SK-N-SH (cell line): ENCODE results near the gene GABRG3. TPM values are rescaled to one million over a fixed set of nuclear protein-coding genes. Genes with fewer than 3 reads are reported as not detected.

Source experiments
- CTCF ChIA-PET: fragments of 300-600, 350-600 bp; formaldehyde crosslinking; extraction: SDS; loops from one replicate; lab custom pipeline; 2021; lab: Yijun Ruan, JAX
- POLR2A ChIA-PET: fragments of 350-600 bp; sonication (Branson Sonifier 250); formaldehyde crosslinking; extraction: SDS; loops from one replicate; lab custom pipeline; 2020; ENCODE audit warnings: antibody characterized with exemption, inconsistent platforms; lab: Yijun Ruan, JAX
- DNase-seq: peaks from one replicate; pipeline ENCODE4 v3.0.0; 2012
- H2AFZ ChIP-seq: fragments of 200-600 bp; sonication (generic); 2 replicates; pipeline ENCODE4 v1.8.1; 2016; ENCODE audit warnings: antibody characterized with exemption, mild to moderate bottlenecking, low read depth
- H3F3A ChIP-seq: fragments of 200-600 bp; sonication (generic); replicated peaks from 2 replicates; pipeline ENCODE3; 2016; ENCODE audit warnings: antibody characterized with exemption, mild to moderate bottlenecking; ENCODE audit not compliant: insufficient read depth
- H3K27ac ChIP-seq, 2 experiments: fragments of 200-500 bp in 1 of 2; fragments of 200-600 bp in 1 of 2; sonication (Bioruptor generic) in 1 of 2; sonication (generic), shearing (Covaris generic) in 1 of 2; 2 replicates each; pipeline versions ENCODE4 v1.5.1 to v1.6.1; 2014 to 2016; ENCODE audit warnings: low read depth in 2 of 2, inconsistent platforms in 1 of 2, low read length in 1 of 2, mild to moderate bottlenecking in 1 of 2, mixed read lengths in 1 of 2
- H3K27me3 ChIP-seq: fragments of 200-600 bp; sonication (generic), shearing (Covaris generic); 2 replicates; pipeline ENCODE4 v1.6.1; 2016; ENCODE audit warnings: mixed run types; ENCODE audit not compliant: insufficient read depth
- H3K36me3 ChIP-seq, 2 experiments: fragments of 200-500 bp in 1 of 2; fragments of 200-600 bp in 1 of 2; sonication (Bioruptor generic) in 1 of 2; sonication (generic) in 1 of 2; replicated peaks in 1 of 2; 2 replicates each; pipeline versions ENCODE3 to v1.5.1; 2014 to 2016; ENCODE audit warnings: low read length in 1 of 2, mild to moderate bottlenecking in 1 of 2; ENCODE audit not compliant: insufficient read depth in 2 of 2, control insufficient read depth in 1 of 2
- H3K4me1 ChIP-seq, 2 experiments: fragments of 200-500 bp in 1 of 2; fragments of 200-600 bp in 1 of 2; sonication (Bioruptor generic) in 1 of 2; sonication (generic), shearing (Covaris generic) in 1 of 2; 2 replicates each; pipeline versions ENCODE4 v1.5.1 to v1.6.1; 2014 to 2016; ENCODE audit warnings: low read depth in 1 of 2, low read length in 1 of 2, mixed run types in 1 of 2; ENCODE audit not compliant: insufficient read depth in 2 of 2, control insufficient read depth in 1 of 2
- H3K4me2 ChIP-seq: fragments of 200-600 bp; sonication (generic), shearing (Covaris generic); 2 replicates; pipeline ENCODE4 v1.6.1; 2017; ENCODE audit warnings: mixed run types
- H3K4me3 ChIP-seq, 2 experiments: fragments of 200-500 bp in 1 of 2; fragments of 200-600 bp in 1 of 2; sonication (Bioruptor generic) in 1 of 2; sonication (generic), shearing (Covaris generic) in 1 of 2; 2 replicates each; pipeline versions ENCODE4 v1.5.1 to v1.8.1; 2014 to 2016; ENCODE audit warnings: low read depth in 2 of 2, inconsistent platforms in 1 of 2, low read length in 1 of 2, mild to moderate bottlenecking in 1 of 2, mixed read lengths in 1 of 2, moderate library complexity in 1 of 2
- H3K79me2 ChIP-seq: fragments of 200-600 bp; sonication (generic); 2 replicates; pipeline ENCODE4 v1.8.1; 2017; ENCODE audit warnings: mild to moderate bottlenecking; ENCODE audit not compliant: insufficient read depth
- H3K9ac ChIP-seq: fragments of 200-600 bp; sonication (generic); 2 replicates; pipeline ENCODE4 v1.6.1; 2017; ENCODE audit warnings: mixed run types
- H3K9me2 ChIP-seq: fragments of 200-600 bp; sonication (generic); 2 replicates; pipeline ENCODE4 v1.6.1; 2017; ENCODE audit warnings: mixed run types
- H3K9me3 ChIP-seq: fragments of 200-600 bp; sonication (generic); 2 replicates; pipeline ENCODE4 v1.6.1; 2017; ENCODE audit warnings: mixed run types, mild to moderate bottlenecking, moderate library complexity
- H4K20me1 ChIP-seq: fragments of 200-600 bp; sonication (generic); 2 replicates; pipeline ENCODE4 v1.6.1; 2017; ENCODE audit warnings: mild to moderate bottlenecking, mixed run types; ENCODE audit not compliant: insufficient read depth
- CTCF ChIP-seq: fragments of 200-600 bp; sonication (generic); IDR thresholded peaks from 2 replicates; pipeline ENCODE4 v1.6.1; 2017; ENCODE audit warnings: antibody characterized with exemption, mild to moderate bottlenecking, moderate library complexity
- ELF1 ChIP-seq: IDR thresholded peaks from 2 replicates; pipeline ENCODE4 v1.4.0; 2012
- EP300 ChIP-seq, 2 experiments: IDR thresholded peaks; 2 replicates each; pipeline versions ENCODE4 v1.4.0 to v1.6.1; 2012; ENCODE audit warnings: borderline replicate concordance in 1 of 2, low read depth in 1 of 2, low read length in 1 of 2
- FOSL2 ChIP-seq: IDR thresholded peaks from 2 replicates; pipeline ENCODE4 v1.4.0; 2012; ENCODE audit warnings: low read depth, mild to moderate bottlenecking, moderate library complexity, borderline replicate concordance
- GATA2 ChIP-seq: sonication (generic); formaldehyde crosslinking; IDR thresholded peaks from 2 replicates; pipeline ENCODE4 v1.5.0; 2020; ENCODE audit warnings: mild to moderate bottlenecking, missing genetic modification reagents
- MXI1 ChIP-seq: IDR thresholded peaks from 2 replicates; pipeline ENCODE4 v1.6.1; 2012; ENCODE audit warnings: mild to moderate bottlenecking, low read depth, low read length, improper control_type of control experiment
- NRF1 ChIP-seq: IDR thresholded peaks from 2 replicates; pipeline ENCODE4 v1.6.1; 2012; ENCODE audit warnings: low read depth, mild to moderate bottlenecking, low read length
- POLR2AphosphoS5 ChIP-seq: IDR thresholded peaks from 2 replicates; pipeline ENCODE4 v1.6.1; 2012; ENCODE audit warnings: low read depth, low read length
- RAD21 ChIP-seq: IDR thresholded peaks from 2 replicates; pipeline ENCODE4 v1.6.1; 2012; ENCODE audit warnings: mild to moderate bottlenecking, low read length
- RCOR1 ChIP-seq: fragments of 150-350 bp; IDR thresholded peaks from 2 replicates; pipeline ENCODE4 v1.6.1; 2017; ENCODE audit warnings: antibody characterized with exemption, low read length
- RXRA ChIP-seq: IDR thresholded peaks from 2 replicates; pipeline ENCODE4 v1.4.0; 2012; ENCODE audit warnings: low read depth, mild to moderate bottlenecking, borderline replicate concordance
- SIN3A ChIP-seq: IDR thresholded peaks from 2 replicates; pipeline ENCODE4 v1.6.1; 2012; ENCODE audit warnings: low read depth, mild to moderate bottlenecking, low read length, moderate library complexity, borderline replicate concordance
- SMC3 ChIP-seq: IDR thresholded peaks from 2 replicates; pipeline ENCODE4 v1.6.1; 2012; ENCODE audit warnings: low read depth, low read length, improper control_type of control experiment
- TCF12 ChIP-seq: IDR thresholded peaks from 2 replicates; pipeline ENCODE4 v1.4.0; 2012
- TEAD4 ChIP-seq: IDR thresholded peaks from 2 replicates; pipeline ENCODE4 v1.4.0; 2012; ENCODE audit warnings: mild to moderate bottlenecking, borderline replicate concordance; ENCODE audit not compliant: insufficient read depth
- WGBS: methylation state at CpG from one replicate; pipeline ENCODE4 v1.1.6; 2017; ENCODE audit warnings: low lambda C conversion rate; 5-methylcytosine and 5-hydroxymethylcytosine counted together
- polyA plus RNA-seq, 3 experiments: library from polyadenylated mRNA; depleted of rRNA; stranded (reverse); fragments of >200 nt; gene quantifications; 2 replicates each; pipeline ENCODE4 v1.2.3, GENCODE V29; 2012
- TF ChIP-seq, protein P1 (sequence below): IDR thresholded peaks from 2 replicates; pipeline ENCODE4 v1.4.0; 2012; ENCODE audit warnings: low read depth, borderline replicate concordance
- TF ChIP-seq, protein P2 (sequence below): IDR thresholded peaks from 2 replicates; pipeline ENCODE4 v1.4.0; 2012; ENCODE audit warnings: low read depth
- TF ChIP-seq, protein P3 (sequence below): fragments of 150-350 bp; IDR thresholded peaks from 2 replicates; pipeline ENCODE4 v1.6.1; 2017; ENCODE audit warnings: antibody characterized with exemption, low read length, low read depth, borderline replicate concordance
- TF ChIP-seq, protein P4 (sequence below): fragments of 150-350 bp; IDR thresholded peaks from 2 replicates; pipeline ENCODE4 v1.6.1; 2016; ENCODE audit warnings: mild to moderate bottlenecking, low read depth, low read length

The GABRG3 gene
- polyA plus RNA-seq, 1 of the 3 experiments (the other 2 are of a cell fraction): not detected

DNA sequence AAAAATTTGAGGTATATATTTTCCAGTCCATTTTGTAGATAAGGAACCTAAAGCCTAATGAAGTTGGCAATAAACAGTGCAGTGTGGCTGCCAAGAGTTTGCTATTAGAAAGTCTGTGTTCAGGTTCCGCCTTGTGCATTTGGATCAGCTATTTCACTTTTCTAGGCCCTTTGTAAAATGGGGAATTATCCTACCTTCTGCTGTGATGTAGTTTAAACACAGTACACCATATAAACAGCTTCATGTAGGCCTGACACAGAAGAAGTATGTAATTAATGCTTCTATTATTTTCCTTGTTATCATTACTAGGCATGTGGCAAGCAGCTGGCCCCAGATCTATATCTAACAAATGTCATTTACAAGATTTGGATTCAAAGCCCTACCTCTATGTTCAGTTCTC is 456.3 kb downstream of the GABRG3 start:
- H3K9me3 ChIP-seq: no peaks in the 10 kb centered on the region
- DNase-seq: peak; percentile 25
- H2AFZ ChIP-seq: no peak overlapping the region
- TF ChIP-seq TCF12 (0 out of 2 replicates have a peak, but pooled peaks have one; percentile 18), EP300 (IDR thresholded peaks at IDR 0.05; ENCODE audit: borderline replicate concordance in 1 of 2, low read depth in 1 of 2, low read length in 1 of 2) (peak in 1 of 2 experiments; percentile 38; a peak in 1 of 4 replicates), SIN3A (no peak), GATA2 (peak; percentile 75), RCOR1 (peak; percentile 85; the same call in 1 of the 2 replicates)
- TF ChIP-seq, all 33 proteins: peak for 4
- Histone ChIP-seq H3K27me3 (no peaks in the 10 kb centered on the region), H3K27ac (peak overlapping the region in 1 of 2 experiments; percentile 69; a peak in 1 of 4 replicates), H3K79me2 (no peaks in the 10 kb centered on the region), H3K4me3 (no peak overlapping the region), H3K9ac (no peak overlapping the region), H3K36me3 (no peaks in the 10 kb centered on the region), H4K20me1 (no peaks in the 10 kb centered on the region), H3F3A (no peaks in the 10 kb centered on the region), H3K4me1 (peaks cover 0 to 6% of the 10 kb centered on the region in 2 experiments; a peak in 2 of 4 replicates), H3K9me2 (no peaks in the 10 kb centered on the region), H3K4me2 (no peak overlapping the region)
- ChIA-PET CTCF (interaction anchor here (0.9 to 1.6 kb wide), 3 partner anchors 15 to 411 kb away, joined by 3 to 5 read pairs (median 3); no protein-coding TSS in a partner anchor), POLR2A (no interaction called here)
- 26% methylated on average over 1 of the region's 1 CpG for WGBS

DNA sequence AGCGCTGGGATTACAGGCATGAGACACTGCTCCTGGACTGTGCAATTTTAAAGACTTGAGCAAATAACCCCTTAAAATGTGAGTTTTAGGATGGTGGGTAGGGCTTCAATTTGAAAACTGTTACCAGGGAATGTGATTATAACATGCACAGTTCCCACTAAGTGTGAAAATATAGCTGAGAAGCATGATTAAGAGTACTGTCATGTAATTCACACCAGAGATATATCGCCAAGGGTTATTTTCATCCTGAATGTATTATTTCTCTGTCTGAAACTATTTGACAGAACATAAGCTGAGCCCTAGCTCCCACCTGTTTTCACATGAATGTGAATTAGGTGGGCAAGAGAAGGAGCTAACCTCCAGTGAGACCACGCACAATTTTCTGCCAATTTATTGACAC is 457.2 kb downstream of the GABRG3 start:
- Histone ChIP-seq H3K9me2 (no peaks in the 10 kb centered on the region), H3F3A (no peaks in the 10 kb centered on the region), H2AFZ (no peak overlapping the region), H3K4me1 (peaks cover 0 to 6% of the 10 kb centered on the region in 2 experiments; a peak in 2 of 4 replicates), H3K36me3 (no peaks in the 10 kb centered on the region), H3K79me2 (no peaks in the 10 kb centered on the region), H3K27me3 (no peaks in the 10 kb centered on the region), H3K4me3 (no peak overlapping the region), H3K27ac (no peak overlapping the region), H3K4me2 (no peak overlapping the region), H3K9ac (no peak overlapping the region), H3K9me3 (no peaks in the 10 kb centered on the region), H4K20me1 (no peaks in the 10 kb centered on the region)
- no peak for TF ChIP-seq NRF1
- no peak for TF ChIP-seq RAD21
- TF ChIP-seq RXRA: no peak
- TF ChIP-seq, protein P1, sequence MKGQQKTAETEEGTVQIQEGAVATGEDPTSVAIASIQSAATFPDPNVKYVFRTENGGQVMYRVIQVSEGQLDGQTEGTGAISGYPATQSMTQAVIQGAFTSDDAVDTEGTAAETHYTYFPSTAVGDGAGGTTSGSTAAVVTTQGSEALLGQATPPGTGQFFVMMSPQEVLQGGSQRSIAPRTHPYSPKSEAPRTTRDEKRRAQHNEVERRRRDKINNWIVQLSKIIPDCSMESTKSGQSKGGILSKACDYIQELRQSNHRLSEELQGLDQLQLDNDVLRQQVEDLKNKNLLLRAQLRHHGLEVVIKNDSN: no peak
- TF ChIP-seq TEAD4: no peak
- TF ChIP-seq POLR2AphosphoS5: no peak
- TF ChIP-seq, protein P2, sequence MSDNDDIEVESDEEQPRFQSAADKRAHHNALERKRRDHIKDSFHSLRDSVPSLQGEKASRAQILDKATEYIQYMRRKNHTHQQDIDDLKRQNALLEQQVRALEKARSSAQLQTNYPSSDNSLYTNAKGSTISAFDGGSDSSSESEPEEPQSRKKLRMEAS: no peak
- no peak for TF ChIP-seq RCOR1
- TF ChIP-seq CTCF: no peak
- no peak for TF ChIP-seq ELF1
- TF ChIP-seq, protein P3, sequence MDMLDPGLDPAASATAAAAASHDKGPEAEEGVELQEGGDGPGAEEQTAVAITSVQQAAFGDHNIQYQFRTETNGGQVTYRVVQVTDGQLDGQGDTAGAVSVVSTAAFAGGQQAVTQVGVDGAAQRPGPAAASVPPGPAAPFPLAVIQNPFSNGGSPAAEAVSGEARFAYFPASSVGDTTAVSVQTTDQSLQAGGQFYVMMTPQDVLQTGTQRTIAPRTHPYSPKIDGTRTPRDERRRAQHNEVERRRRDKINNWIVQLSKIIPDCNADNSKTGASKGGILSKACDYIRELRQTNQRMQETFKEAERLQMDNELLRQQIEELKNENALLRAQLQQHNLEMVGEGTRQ: no peak
- no peak for TF ChIP-seq MXI1
- TF ChIP-seq FOSL2: no peak
- TF ChIP-seq, protein P4, sequence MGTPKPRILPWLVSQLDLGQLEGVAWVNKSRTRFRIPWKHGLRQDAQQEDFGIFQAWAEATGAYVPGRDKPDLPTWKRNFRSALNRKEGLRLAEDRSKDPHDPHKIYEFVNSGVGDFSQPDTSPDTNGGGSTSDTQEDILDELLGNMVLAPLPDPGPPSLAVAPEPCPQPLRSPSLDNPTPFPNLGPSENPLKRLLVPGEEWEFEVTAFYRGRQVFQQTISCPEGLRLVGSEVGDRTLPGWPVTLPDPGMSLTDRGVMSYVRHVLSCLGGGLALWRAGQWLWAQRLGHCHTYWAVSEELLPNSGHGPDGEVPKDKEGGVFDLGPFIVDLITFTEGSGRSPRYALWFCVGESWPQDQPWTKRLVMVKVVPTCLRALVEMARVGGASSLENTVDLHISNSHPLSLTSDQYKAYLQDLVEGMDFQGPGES: no peak
- TF ChIP-seq SMC3: no peak
- ChIA-PET POLR2A (no interaction called here), CTCF (no interaction called here)
- DNase-seq: no peak
- WGBS: 62% methylated on average over 3 of the region's 3 CpGs
